ENCODE data around the gene ACADL.

ACADL gene

GRCh38 chr2:210224941-210225672, at the start of gene ACADL:
TSS of gene ACADL (minus strand) at chr2:210225447. CDS start at chr2:210225263, 184 bp downstream.
- DNase-seq (ENCODE audit: low read depth in 2 of 2): no peak

- DNase-seq (ENCODE audit: low read depth in 2 of 2): no peak
These were observed 46.1 kb upstream of the ACADL start for GRCh38 chr2:210271300-210271699.

GRCh38 chr2:210269148-210269547, 43.9 kb upstream of the ACADL start:
- DNase-seq (ENCODE audit: low read depth in 2 of 2): no peak

- DNase-seq (ENCODE audit: low read depth in 2 of 2): no peak
These were observed 43.0 kb upstream of the ACADL start for GRCh38 chr2:210268281-210268680.

- no peak for DNase-seq (ENCODE audit: low read depth in 2 of 2)
These were observed 42.5 kb upstream of the ACADL start for GRCh38 chr2:210267698-210268097.

GRCh38 chr2:210264282-210264681, 39.0 kb upstream of the ACADL start:
- no peak for DNase-seq (ENCODE audit: low read depth in 2 of 2)

- DNase-seq (ENCODE audit: low read depth in 2 of 2): no peak
These were observed 38.6 kb upstream of the ACADL start for GRCh38 chr2:210263841-210264240.

GRCh38 chr2:210262036-210262435, 36.8 kb upstream of the ACADL start:
- DNase-seq (ENCODE audit: low read depth in 2 of 2): no peak

- no peak for DNase-seq (ENCODE audit: low read depth in 2 of 2)
These were observed 34.4 kb upstream of the ACADL start for GRCh38 chr2:210259687-210260086.

GRCh38 chr2:210252699-210253606, 27.7 kb upstream of the ACADL start:
- DNase-seq (ENCODE audit: low read depth in 2 of 2): no peak

- no peak for DNase-seq (ENCODE audit: low read depth in 2 of 2)
These were observed 25.4 kb upstream of the ACADL start for GRCh38 chr2:210250622-210251021.

- DNase-seq (ENCODE audit: low read depth in 2 of 2): no peak
These were observed 8.2 kb upstream of the ACADL start for GRCh38 chr2:210233487-210233886.

- no peak for DNase-seq (ENCODE audit: low read depth in 2 of 2)
These were observed 5.7 kb upstream of the ACADL start for GRCh38 chr2:210230984-210231383.

- no peak for DNase-seq (ENCODE audit: low read depth in 2 of 2)
These were observed 5.3 kb upstream of the ACADL start for GRCh38 chr2:210230518-210230917.

- no peak for DNase-seq (ENCODE audit: low read depth in 2 of 2)
These were observed 3.3 kb upstream of the ACADL start for GRCh38 chr2:210228586-210228985.

GRCh38 chr2:210227290-210228088, 2.2 kb upstream of the ACADL start:
- DNase-seq (ENCODE audit: low read depth in 2 of 2): no peak

- no peak for DNase-seq (ENCODE audit: low read depth in 2 of 2)
These were observed 976 bp upstream of the ACADL start for GRCh38 chr2:210226223-210226622.

- DNase-seq (ENCODE audit: low read depth in 2 of 2): no peak
These were observed 681 bp downstream of the ACADL start for GRCh38 chr2:210224591-210224940.

- DNase-seq (ENCODE audit: low read depth in 2 of 2): no peak
These were observed 10.1 kb downstream of the ACADL start for GRCh38 chr2:210215120-210215519.

- no peak for DNase-seq (ENCODE audit: low read depth in 2 of 2)
These were observed 15.1 kb downstream of the ACADL start for GRCh38 chr2:210210185-210210584.

GRCh38 chr2:210207929-210208328, 17.3 kb downstream of the ACADL start:
- DNase-seq (ENCODE audit: low read depth in 2 of 2): no peak

GRCh38 chr2:210203558-210203957, 21.7 kb downstream of the ACADL start:
- no peak for DNase-seq (ENCODE audit: low read depth in 2 of 2)

All from stimulated activated CD8-positive, alpha-beta memory T cell treated with anti-CD3 and anti-CD28 coated beads, Interleukin-2, amount 100 ng/mL, for 1 hour (primary cell).